GM19025 (cell line): ENCODE data around the gene EID2B.

Experiments
- ATAC-seq: cut with Tn5 transposase; IDR thresholded peaks from one replicate; pipeline ENCODE4 v1.9.1; 2021; ENCODE audit warnings: mild to moderate bottlenecking, low read depth, moderate library complexity; ENCODE audit not compliant: unreplicated experiment

EID2B gene

GRCh38 chr19:39501340-39501739 lies 31.3 kb downstream of the EID2B start:
- ATAC-seq = no peak

DNA sequence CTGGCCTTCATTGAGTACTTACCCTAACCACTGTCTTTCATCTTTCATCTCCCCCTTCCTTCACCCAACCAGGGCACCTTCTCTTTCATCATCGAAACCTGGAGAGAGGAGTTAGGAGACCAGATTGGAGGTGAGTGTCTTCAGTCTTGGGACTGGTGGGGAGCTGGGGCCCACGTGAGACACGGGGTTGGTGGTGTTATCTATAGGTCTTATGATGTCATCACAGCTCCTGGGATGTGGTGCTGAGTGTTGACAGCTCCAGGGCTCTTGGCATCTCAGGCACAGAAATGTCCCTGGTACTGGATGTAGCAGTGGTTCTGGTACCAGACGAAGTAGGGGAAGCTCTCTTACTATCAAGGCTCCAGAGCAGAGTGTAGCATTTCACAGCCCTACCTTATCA lies 32.1 kb downstream of the EID2B start:
- ATAC-seq = no peak

- ATAC-seq = no peak
Measured at GRCh38 chr19:39499932-39500331, 32.7 kb downstream of the EID2B start.

GRCh38 chr19:39498798-39499642 lies 33.6 kb downstream of the EID2B start, which contains the start of gene DLL3:
DLL3 (plus strand) TSS chr19:39498947; CDS start chr19:39498975, 28 bp downstream.
- no peak for ATAC-seq

GRCh38 chr19:39497996-39498797 lies 34.5 kb downstream of the EID2B start:
- ATAC-seq = no peak

- ATAC-seq = no peak
Measured at GRCh38 chr19:39497701-39497995, 35.0 kb downstream of the EID2B start.

GRCh38 chr19:39496063-39496462 lies 36.6 kb downstream of the EID2B start:
- no peak for ATAC-seq

DNA sequence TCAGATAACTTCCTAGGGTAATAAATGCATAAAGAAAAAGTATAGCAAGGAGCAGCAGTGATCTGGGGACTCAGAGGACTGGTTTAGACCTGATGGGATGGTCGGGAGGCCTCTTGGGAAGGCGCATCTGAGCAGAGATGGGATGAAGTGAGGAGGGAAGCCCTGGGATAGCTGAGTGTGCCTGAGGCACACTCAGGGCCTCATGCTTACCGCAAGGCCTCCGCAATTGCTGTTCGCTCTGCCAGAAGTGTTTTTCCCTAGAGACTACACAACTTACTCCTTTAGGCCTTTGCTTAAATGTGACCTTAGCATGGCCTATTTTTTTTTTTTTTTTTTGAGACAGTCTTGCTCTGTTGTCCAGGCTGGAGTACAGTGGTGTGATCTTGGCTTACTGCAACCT lies 38.0 kb downstream of the EID2B start:
- no peak for ATAC-seq

- no peak for ATAC-seq
Measured at GRCh38 chr19:39492788-39493187, 39.9 kb downstream of the EID2B start.

- no peak for ATAC-seq
Measured at GRCh38 chr19:39492225-39492624, 40.4 kb downstream of the EID2B start.

DNA sequence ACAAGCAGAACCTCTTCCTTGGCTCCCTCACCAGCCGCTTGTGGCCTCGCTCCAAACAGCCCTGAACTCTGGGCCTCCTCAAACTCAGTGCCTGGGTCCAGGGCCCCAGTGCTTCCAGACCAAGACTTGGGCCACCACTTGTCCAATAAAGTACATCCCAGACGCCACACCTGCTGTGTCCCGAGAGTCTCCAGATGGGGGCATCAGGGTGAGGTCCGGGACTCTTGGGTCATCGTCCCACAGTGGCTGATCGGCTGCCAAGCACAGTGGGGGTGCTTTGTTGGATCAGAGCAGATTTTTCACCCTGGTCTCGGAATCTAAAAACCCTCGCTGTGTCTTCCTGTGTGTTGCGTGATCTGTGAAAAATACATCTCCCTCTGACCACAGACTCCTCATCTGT lies 42.9 kb downstream of the EID2B start:
- ATAC-seq = no peak

GRCh38 chr19:39483141-39483540 lies 49.5 kb downstream of the EID2B start:
- ATAC-seq = no peak

- no peak for ATAC-seq
Measured at GRCh38 chr19:39481676-39482075, 51.0 kb downstream of the EID2B start.

DNA sequence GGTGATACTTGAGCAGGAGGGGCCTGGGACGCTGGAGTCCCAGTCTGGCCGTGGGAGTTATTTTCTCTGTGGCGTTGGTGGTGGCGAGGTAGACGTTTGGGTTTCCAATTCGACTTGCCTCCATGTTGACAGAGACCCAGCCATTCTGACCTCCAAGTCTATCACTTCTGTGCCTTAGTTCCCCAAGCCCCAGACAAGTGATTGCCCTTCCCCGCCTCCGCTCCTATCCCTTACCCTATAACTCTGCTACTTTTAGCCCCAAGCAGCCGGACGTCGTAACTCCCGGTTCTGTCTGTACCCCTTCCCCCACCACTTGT lies 51.5 kb downstream of the EID2B start:
- no peak for ATAC-seq
